BLaER1 treated with 17β-estradiol and CSF1 and Interleukin-3, amounts not matched to agents 10 nM and 100 nM (cell line): ENCODE measurements around the gene CYP1B1.
A peak's percentile ranks its signal among the peaks of the same experiment; 100 is the strongest.
"Not testable (repeated sequence)": the region's sequence is repeated elsewhere in the genome, so short reads cannot be mapped to it uniquely, and the experiment has no call there.

Experiments
- H3K27ac ChIP-seq, 11 experiments: shearing (Covaris generic); formaldehyde crosslinking; 2 replicates each; pipeline ENCODE4 v1.8.1; 2022
- H3K27me3 ChIP-seq, 11 experiments: shearing (Covaris generic); formaldehyde crosslinking; 2 replicates each; pipeline ENCODE4 v1.8.1; 2022
- H3K36me3 ChIP-seq, 11 experiments: shearing (Covaris generic); formaldehyde crosslinking; 2 replicates each; pipeline ENCODE4 v1.8.1; 2022
- H3K4me1 ChIP-seq, 10 experiments: shearing (Covaris generic); formaldehyde crosslinking; 2 replicates each; pipeline ENCODE4 v1.8.1; 2022
- H3K4me2 ChIP-seq, 11 experiments: shearing (Covaris generic); formaldehyde crosslinking; 2 replicates each; pipeline ENCODE4 v1.8.1; 2022
- H3K4me3 ChIP-seq, 10 experiments: shearing (Covaris generic); formaldehyde crosslinking; 2 replicates each; pipeline ENCODE4 v1.8.1; 2022
- H3K9ac ChIP-seq, 11 experiments: shearing (Covaris generic); formaldehyde crosslinking; 2 replicates each; pipeline ENCODE4 v1.8.1; 2022
- H3K9me3 ChIP-seq, 11 experiments: shearing (Covaris generic); formaldehyde crosslinking; replicated peaks in 1 of 11; 2 replicates each; pipeline ENCODE4 v1.8.1; 2022
- H4K20me1 ChIP-seq, 11 experiments: shearing (Covaris generic); formaldehyde crosslinking; 2 replicates each; pipeline ENCODE4 v1.8.1; 2022
- Cebpa-rat ChIP-seq, 11 experiments: shearing (Covaris generic); IDR thresholded peaks; 2 replicates each; pipeline ENCODE4 v1.8.1; 2022

The CYP1B1 gene

DNA sequence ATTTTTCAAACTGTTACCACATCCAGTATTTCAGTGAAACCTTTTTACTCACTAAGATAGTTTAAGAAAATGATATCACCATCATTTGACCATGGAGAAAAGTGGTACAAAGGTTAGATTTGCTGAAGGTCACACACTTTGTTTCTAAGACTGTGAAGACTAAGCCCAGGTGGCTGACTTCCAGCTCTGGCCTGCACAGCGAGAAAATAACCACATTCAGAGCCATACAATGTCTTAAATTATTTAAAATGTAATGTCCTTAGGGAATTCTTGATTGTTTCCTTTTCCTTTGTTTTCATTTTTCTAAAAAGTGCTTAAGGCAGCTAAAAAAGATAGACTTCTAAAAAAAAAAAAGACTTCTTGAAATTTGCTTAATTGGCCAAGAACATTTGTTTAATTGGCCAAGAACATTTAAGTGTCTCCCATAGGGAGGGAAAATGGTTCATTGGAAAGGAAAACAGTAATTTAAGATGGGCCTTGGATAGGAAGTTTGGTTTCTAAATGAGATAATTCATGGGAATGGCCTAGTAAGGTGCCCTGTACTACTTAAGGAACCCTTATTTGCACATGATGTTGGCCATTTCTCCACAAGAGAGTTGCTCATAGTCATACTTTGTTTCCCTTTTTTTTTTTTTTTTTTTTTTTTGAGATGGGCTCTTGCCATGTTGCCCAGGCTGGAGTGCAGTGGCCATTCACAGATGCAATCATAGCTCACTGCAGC, 45.2 kb downstream of the CYP1B1 start:
- Histone ChIP-seq H3K4me1 (peaks cover 0 to 7% (median 5%) of the 10 kb centered on the region in 10 experiments; a peak in 7 of 20 replicates), H3K9ac (no peak overlapping the region), H3K4me3 (no peak overlapping the region), H3K27me3 (no peaks in the 10 kb centered on the region), H3K9me3 (no peaks in the 10 kb centered on the region), H3K27ac (no peak overlapping the region), H3K36me3 (no peaks in the 10 kb centered on the region; a peak in 1 of 22 replicates), H3K4me2 (peak overlapping the region in 5 of 11 experiments; percentile 13 to 35 (median 23); a peak in 3 of 22 replicates), H4K20me1 (no peaks in the 10 kb centered on the region)
- no peak for TF ChIP-seq Cebpa-rat (IDR thresholded peaks at IDR 0.05)

DNA sequence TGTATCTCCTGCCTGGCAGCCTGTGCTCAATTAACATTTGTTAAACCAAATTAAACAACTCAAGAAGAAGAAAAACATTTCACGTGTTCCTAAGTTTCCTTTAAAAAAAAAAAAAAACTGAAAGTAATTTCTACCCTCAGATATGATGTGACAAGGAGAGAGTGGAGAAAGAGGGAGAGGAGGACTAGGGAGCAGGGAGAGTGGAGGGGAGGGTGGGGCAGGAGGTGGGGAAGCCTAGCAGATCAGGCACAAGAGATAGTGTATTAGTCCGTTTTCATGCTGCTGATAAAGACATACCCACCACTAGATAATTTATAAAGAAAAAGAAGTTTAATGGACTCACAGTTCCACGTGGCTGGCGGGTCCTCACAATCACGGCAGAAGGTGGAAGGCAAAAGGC, 46.4 kb downstream of the CYP1B1 start:
- TF ChIP-seq Cebpa-rat (IDR thresholded peaks at IDR 0.05), result no peak
- Histone ChIP-seq H3K27ac (no peak overlapping the region), H3K9me3 (no peaks in the 10 kb centered on the region), H3K4me2 (no peak overlapping the region), H4K20me1 (no peaks in the 10 kb centered on the region), H3K4me3 (no peak overlapping the region), H3K27me3 (no peaks in the 10 kb centered on the region), H3K4me1 (peaks cover 0 to 7% (median 5%) of the 10 kb centered on the region in 10 experiments; a peak in 7 of 20 replicates), H3K9ac (no peak overlapping the region), H3K36me3 (no peaks in the 10 kb centered on the region; a peak in 1 of 22 replicates)

DNA sequence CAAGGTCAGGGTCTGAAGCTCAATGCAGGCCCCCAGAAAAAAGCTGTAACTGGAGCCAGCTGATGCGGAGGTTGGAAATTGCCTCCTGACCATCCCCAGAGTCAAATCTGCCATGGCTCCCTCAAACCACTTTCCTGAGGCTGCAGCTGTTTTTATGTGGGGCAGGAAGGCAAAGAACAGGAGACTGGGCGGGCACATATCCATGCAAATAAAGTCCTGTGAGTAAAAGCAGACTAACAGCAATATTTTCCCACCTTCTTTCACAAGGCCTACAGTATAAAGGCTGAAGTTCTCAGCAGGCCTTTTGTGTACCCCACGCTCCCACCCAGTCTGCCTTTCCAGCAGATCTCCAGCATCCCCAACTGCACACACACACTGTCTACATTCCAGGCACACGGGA, 47.1 kb downstream of the CYP1B1 start:
- Histone ChIP-seq H3K27me3 (no peaks in the 10 kb centered on the region), H3K36me3 (no peaks in the 10 kb centered on the region; a peak in 1 of 22 replicates), H3K27ac (no peak overlapping the region), H3K9ac (no peak overlapping the region), H3K4me1 (peaks cover 0 to 7% (median 5%) of the 10 kb centered on the region in 10 experiments; a peak in 7 of 20 replicates), H3K4me3 (no peak overlapping the region), H4K20me1 (no peaks in the 10 kb centered on the region), H3K9me3 (no peaks in the 10 kb centered on the region), H3K4me2 (no peak overlapping the region)
- TF ChIP-seq Cebpa-rat (IDR thresholded peaks at IDR 0.05), result no peak

DNA sequence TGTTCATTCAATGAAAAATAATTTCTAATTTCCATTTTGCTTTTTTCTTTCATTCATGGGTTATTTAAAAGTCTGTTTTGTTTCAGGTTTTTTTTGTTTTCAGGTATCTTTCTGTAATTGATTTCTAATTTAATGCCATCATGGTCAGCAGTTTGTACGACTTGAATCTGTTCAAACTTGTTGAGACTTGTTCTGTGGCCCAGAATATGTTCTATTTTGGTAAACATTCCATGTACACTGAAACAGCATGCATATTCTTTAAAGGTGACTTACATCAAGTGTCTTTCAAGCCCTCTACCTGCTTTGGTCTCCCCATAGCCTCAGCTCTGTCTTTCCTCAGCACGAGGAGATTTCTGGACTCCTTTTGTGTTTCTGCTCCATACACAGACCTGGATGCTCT, 49.1 kb downstream of the CYP1B1 start:
- Histone ChIP-seq H4K20me1 (no peaks in the 10 kb centered on the region), H3K36me3 (no peaks in the 10 kb centered on the region; a peak in 1 of 22 replicates), H3K27ac (no peak overlapping the region), H3K27me3 (no peaks in the 10 kb centered on the region), H3K4me2 (no peak overlapping the region), H3K9ac (no peak overlapping the region), H3K4me3 (no peak overlapping the region), H3K4me1 (peaks cover 0 to 7% (median 5%) of the 10 kb centered on the region in 10 experiments; a peak in 7 of 20 replicates), H3K9me3 (no peaks in the 10 kb centered on the region)
- no peak for TF ChIP-seq Cebpa-rat (IDR thresholded peaks at IDR 0.05)

DNA sequence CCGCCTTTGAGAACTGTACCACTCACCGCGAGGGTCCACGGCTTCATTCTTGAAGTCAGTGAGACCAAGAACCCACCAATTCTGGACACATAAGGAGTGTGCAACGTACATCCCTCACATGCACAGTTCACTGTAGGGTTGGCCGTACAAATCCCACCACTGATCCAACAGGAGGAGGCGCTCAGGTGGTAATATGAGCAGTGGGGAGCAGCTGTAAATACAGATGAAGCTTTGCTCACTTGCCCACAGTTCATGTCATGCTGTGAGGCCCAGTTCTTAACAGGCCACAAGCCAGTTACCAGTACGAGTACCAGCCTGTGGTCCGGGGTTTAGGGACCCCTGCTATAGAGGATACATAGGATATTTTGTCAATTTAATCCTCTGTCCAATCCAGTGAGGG, 54.4 kb downstream of the CYP1B1 start:
- no peak for TF ChIP-seq Cebpa-rat (IDR thresholded peaks at IDR 0.05)
- H3K9ac ChIP-seq, result no peak overlapping the region
- H3K4me3 ChIP-seq, result no peak overlapping the region
- H3K4me1 ChIP-seq, result no peaks in the 10 kb centered on the region
- no peak overlapping the region for H3K27ac ChIP-seq
- H3K4me2 ChIP-seq, result no peak overlapping the region
- no peaks in the 10 kb centered on the region for H4K20me1 ChIP-seq
- no peaks in the 10 kb centered on the region; a peak in 1 of 22 replicates for H3K36me3 ChIP-seq
- H3K27me3 ChIP-seq, result no peaks in the 10 kb centered on the region
- H3K9me3 ChIP-seq, result peaks cover 5 to 20% (median 12%) of the 10 kb centered on the region in 11 experiments; a peak in 20 of 22 replicates

DNA sequence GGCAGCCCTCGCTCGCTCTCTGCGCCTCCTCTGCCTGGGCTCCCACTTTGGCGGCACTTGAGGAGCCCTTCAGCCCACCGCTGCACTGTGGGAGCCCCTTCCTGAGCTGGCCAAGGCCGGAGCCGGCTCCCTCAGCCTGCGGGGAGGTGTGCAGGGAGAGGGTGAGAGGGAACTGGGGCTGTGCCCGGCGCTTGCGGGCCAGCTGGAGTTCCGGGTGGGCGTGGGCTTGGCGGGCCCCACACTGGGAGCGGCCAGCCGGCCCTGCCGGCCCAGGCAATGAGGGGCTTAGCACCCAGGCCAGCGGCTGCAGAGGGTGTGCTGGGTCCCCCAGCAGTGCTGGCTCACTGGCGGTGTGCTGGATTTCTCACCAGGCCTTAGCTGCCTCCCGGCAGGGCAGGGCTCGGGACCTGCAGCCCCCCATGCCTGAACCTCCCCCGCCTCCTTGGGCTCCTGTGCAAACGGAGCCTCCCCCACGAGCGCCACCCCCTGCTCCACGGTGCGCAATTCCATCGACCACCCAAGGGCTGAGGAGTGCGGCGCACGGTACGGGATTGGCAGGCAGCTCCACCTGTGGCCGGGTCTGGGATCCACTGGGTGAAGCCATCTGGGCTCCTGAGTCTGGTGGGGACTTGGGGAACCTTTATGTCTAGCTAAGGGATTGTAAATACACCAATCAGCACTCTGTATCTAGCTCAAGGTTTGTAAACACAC, 55.4 kb downstream of the CYP1B1 start:
- not testable (repeated sequence) for H3K4me2 ChIP-seq, H3K27ac ChIP-seq, H3K4me3 ChIP-seq, H4K20me1 ChIP-seq, H3K27me3 ChIP-seq, H3K4me1 ChIP-seq, H3K36me3 ChIP-seq, H3K9ac ChIP-seq
- peaks cover 5 to 20% (median 12%) of the 10 kb centered on the region in 11 experiments; a peak in 20 of 22 replicates for H3K9me3 ChIP-seq

DNA sequence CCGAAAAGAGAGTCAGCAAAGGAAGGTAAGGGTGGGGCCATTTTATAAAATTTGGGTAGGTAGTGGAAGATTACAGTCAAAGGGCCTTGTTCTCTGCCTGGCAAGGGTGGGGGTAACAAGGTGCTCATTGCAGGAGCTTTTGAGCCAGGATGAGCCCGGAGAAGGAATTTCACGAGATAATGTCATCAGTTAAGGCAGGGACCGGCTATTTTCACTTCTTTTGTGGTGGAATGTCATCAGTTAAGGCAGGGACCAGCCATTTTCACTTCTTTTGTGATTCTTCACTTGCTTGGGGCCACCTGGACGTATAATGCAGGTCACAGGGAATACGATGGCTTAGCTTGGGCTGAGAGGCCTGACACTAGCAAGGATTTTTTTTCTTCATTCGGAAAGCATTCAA, 58.1 kb downstream of the CYP1B1 start:
- TF ChIP-seq Cebpa-rat (IDR thresholded peaks at IDR 0.05), result no peak
- no peak overlapping the region for H3K9ac ChIP-seq
- H3K4me1 ChIP-seq, result 0 out of 20 replicates have a peak, but pooled peaks cover 0 to 4% (median 0%) of the 10 kb centered on the region in 10 experiments
- no peak overlapping the region for H3K27ac ChIP-seq
- H3K4me3 ChIP-seq, result no peak overlapping the region
- H4K20me1 ChIP-seq, result no peaks in the 10 kb centered on the region
- no peaks in the 10 kb centered on the region; a peak in 1 of 22 replicates for H3K36me3 ChIP-seq
- no peaks in the 10 kb centered on the region for H3K27me3 ChIP-seq
- no peak overlapping the region for H3K4me2 ChIP-seq
- peaks cover 5 to 20% (median 12%) of the 10 kb centered on the region in 11 experiments; a peak in 20 of 22 replicates for H3K9me3 ChIP-seq
